ENCODE results near the gene COL9A3. TPM values are rescaled to one million over a fixed set of nuclear protein-coding genes. Genes with fewer than 3 reads are reported as not detected.

Gene COL9A3
- total RNA-seq, 1 experiment from 2014 or later, result 136 TPM

DNA sequence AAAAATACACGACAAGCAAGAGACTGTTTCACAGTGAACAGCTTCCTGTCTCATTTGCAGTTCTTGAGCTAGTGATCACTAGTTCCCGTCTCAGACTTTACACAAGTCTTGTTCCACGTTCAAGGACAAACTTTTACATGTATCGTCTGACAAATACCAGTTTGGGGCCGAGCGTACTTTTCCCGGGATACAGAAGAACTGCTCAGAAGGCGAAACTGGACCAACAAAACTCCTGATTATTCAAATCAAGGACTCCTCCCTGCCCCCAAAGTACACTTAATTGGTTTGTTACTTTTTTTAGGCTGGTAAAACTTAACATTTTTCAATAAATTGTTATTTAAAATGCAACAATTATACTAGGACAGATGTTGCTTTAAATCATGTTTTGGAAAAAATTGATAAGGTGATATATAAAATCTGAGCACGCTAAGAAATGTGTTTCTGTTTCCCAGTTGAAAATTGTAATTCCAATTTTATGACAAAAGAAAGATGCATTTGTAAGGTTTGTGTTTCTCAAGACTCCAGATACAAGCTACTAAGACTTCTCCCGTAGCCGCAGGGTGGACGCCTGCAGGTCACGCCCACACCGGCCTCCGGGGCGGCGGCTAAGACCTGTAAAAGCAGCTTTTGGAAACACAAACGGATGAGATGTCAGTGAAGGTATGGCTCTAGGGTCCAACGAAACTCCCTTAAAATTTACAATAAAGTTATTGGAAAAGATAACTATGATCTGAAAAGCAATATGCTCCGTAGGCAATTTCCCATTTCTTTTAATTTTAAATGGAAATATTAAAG lies 61.6 kb downstream of the COL9A3 start:
- no peaks in the 10 kb centered on the region; the same call in 1 of the 2 replicates for H3K27me3 Mint-ChIP-seq (ENCODE audit: low read depth)
- H3K36me3 Mint-ChIP-seq, result peaks cover 7% of the 10 kb centered on the region
- no peaks in the 10 kb centered on the region for H3K9me3 Mint-ChIP-seq
- DNase-seq (ENCODE audit: low spot score), result peak; percentile 56
- ChIA-PET CTCF (interaction anchor here (0.9 to 1.1 kb wide), 2 partner anchors 37 to 76 kb away, joined by 3 to 4 read pairs; no protein-coding TSS in a partner anchor), POLR2A (interaction anchor here (1.0 kb wide), 1 partner anchor 57 kb away, joined by 3 read pairs; no protein-coding TSS in a partner anchor)
- TF ChIP-seq SP1 (CRISPR knock-in tag; conservative IDR thresholded peaks at IDR 0.05), result no peak
- TF ChIP-seq, protein P1, sequence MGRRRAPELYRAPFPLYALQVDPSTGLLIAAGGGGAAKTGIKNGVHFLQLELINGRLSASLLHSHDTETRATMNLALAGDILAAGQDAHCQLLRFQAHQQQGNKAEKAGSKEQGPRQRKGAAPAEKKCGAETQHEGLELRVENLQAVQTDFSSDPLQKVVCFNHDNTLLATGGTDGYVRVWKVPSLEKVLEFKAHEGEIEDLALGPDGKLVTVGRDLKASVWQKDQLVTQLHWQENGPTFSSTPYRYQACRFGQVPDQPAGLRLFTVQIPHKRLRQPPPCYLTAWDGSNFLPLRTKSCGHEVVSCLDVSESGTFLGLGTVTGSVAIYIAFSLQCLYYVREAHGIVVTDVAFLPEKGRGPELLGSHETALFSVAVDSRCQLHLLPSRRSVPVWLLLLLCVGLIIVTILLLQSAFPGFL (CRISPR knock-in tag; IDR thresholded peaks at IDR 0.05; ENCODE audit: borderline replicate concordance), result no peak
- no peak for TF ChIP-seq EMX1 (CRISPR knock-in tag; IDR thresholded peaks at IDR 0.05)
- TF ChIP-seq ESRRA (CRISPR knock-in tag; IDR thresholded peaks at IDR 0.05; ENCODE audit: borderline replicate concordance), result no peak
- TF ChIP-seq, protein P2, sequence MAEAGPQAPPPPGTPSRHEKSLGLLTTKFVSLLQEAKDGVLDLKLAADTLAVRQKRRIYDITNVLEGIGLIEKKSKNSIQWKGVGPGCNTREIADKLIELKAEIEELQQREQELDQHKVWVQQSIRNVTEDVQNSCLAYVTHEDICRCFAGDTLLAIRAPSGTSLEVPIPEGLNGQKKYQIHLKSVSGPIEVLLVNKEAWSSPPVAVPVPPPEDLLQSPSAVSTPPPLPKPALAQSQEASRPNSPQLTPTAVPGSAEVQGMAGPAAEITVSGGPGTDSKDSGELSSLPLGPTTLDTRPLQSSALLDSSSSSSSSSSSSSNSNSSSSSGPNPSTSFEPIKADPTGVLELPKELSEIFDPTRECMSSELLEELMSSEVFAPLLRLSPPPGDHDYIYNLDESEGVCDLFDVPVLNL (CRISPR knock-in tag; IDR thresholded peaks at IDR 0.05; ENCODE audit: borderline replicate concordance, low read depth), result no peak
- TF ChIP-seq CREB1 (CRISPR knock-in tag; IDR thresholded peaks at IDR 0.05), result no peak
- TF ChIP-seq, protein P3, sequence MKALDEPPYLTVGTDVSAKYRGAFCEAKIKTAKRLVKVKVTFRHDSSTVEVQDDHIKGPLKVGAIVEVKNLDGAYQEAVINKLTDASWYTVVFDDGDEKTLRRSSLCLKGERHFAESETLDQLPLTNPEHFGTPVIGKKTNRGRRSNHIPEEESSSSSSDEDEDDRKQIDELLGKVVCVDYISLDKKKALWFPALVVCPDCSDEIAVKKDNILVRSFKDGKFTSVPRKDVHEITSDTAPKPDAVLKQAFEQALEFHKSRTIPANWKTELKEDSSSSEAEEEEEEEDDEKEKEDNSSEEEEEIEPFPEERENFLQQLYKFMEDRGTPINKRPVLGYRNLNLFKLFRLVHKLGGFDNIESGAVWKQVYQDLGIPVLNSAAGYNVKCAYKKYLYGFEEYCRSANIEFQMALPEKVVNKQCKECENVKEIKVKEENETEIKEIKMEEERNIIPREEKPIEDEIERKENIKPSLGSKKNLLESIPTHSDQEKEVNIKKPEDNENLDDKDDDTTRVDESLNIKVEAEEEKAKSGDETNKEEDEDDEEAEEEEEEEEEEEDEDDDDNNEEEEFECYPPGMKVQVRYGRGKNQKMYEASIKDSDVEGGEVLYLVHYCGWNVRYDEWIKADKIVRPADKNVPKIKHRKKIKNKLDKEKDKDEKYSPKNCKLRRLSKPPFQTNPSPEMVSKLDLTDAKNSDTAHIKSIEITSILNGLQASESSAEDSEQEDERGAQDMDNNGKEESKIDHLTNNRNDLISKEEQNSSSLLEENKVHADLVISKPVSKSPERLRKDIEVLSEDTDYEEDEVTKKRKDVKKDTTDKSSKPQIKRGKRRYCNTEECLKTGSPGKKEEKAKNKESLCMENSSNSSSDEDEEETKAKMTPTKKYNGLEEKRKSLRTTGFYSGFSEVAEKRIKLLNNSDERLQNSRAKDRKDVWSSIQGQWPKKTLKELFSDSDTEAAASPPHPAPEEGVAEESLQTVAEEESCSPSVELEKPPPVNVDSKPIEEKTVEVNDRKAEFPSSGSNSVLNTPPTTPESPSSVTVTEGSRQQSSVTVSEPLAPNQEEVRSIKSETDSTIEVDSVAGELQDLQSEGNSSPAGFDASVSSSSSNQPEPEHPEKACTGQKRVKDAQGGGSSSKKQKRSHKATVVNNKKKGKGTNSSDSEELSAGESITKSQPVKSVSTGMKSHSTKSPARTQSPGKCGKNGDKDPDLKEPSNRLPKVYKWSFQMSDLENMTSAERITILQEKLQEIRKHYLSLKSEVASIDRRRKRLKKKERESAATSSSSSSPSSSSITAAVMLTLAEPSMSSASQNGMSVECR (CRISPR knock-in tag; IDR thresholded peaks at IDR 0.05; ENCODE audit: borderline replicate concordance), result no peak
- no peak for TF ChIP-seq SMAD4 (CRISPR knock-in tag; IDR thresholded peaks at IDR 0.05)
- TF ChIP-seq NR1H2 (CRISPR knock-in tag; IDR thresholded peaks at IDR 0.05), result no peak
- TF ChIP-seq, protein P4, sequence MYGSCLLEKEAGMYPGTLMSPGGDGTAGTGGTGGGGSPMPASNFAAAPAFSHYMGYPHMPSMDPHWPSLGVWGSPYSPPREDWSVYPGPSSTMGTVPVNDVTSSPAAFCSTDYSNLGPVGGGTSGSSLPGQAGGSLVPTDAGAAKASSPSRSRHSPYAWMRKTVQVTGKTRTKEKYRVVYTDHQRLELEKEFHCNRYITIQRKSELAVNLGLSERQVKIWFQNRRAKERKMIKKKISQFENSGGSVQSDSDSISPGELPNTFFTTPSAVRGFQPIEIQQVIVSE (CRISPR knock-in tag; IDR thresholded peaks at IDR 0.05; ENCODE audit: borderline replicate concordance), result no peak
- TF ChIP-seq ZBTB21 (CRISPR knock-in tag; IDR thresholded peaks at IDR 0.05; ENCODE audit: borderline replicate concordance), result no peak
- no peak for TF ChIP-seq SOX15 (CRISPR knock-in tag; IDR thresholded peaks at IDR 0.05)
- no peak for TF ChIP-seq NR3C1 (CRISPR knock-in tag; conservative IDR thresholded peaks at IDR 0.05; ENCODE audit: low read depth)
- TF ChIP-seq SMAD3 (CRISPR knock-in tag; IDR thresholded peaks at IDR 0.05; ENCODE audit: borderline replicate concordance), result no peak
- TF ChIP-seq, protein P5, sequence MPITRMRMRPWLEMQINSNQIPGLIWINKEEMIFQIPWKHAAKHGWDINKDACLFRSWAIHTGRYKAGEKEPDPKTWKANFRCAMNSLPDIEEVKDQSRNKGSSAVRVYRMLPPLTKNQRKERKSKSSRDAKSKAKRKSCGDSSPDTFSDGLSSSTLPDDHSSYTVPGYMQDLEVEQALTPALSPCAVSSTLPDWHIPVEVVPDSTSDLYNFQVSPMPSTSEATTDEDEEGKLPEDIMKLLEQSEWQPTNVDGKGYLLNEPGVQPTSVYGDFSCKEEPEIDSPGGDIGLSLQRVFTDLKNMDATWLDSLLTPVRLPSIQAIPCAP (CRISPR knock-in tag; IDR thresholded peaks at IDR 0.05), result no peak
- no peak for TF ChIP-seq ZNF138 (CRISPR knock-in tag; conservative IDR thresholded peaks at IDR 0.05)
- TF ChIP-seq, protein P6, sequence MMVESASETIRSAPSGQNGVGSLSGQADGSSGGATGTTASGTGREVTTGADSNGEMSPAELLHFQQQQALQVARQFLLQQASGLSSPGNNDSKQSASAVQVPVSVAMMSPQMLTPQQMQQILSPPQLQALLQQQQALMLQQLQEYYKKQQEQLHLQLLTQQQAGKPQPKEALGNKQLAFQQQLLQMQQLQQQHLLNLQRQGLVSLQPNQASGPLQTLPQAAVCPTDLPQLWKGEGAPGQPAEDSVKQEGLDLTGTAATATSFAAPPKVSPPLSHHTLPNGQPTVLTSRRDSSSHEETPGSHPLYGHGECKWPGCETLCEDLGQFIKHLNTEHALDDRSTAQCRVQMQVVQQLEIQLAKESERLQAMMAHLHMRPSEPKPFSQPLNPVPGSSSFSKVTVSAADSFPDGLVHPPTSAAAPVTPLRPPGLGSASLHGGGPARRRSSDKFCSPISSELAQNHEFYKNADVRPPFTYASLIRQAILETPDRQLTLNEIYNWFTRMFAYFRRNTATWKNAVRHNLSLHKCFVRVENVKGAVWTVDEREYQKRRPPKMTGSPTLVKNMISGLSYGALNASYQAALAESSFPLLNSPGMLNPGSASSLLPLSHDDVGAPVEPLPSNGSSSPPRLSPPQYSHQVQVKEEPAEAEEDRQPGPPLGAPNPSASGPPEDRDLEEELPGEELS (CRISPR knock-in tag; IDR thresholded peaks at IDR 0.05), result no peak
- H3K4me1 Mint-ChIP-seq, result peaks cover 35% of the 10 kb centered on the region
- no peak for ATAC-seq
- H3K27ac Mint-ChIP-seq, result peak overlapping the region; percentile 88
- H3K4me3 Mint-ChIP-seq, result peak overlapping the region; percentile 22; the same call in 1 of the 2 replicates

Data from WTC11 (cell line).